PC-9 (cell line): ENCODE measurements around the gene PLAC9. TPM values are rescaled to one million over a fixed set of nuclear protein-coding genes. Genes with fewer than 3 reads are reported as not detected.

Experiments
- BruUV-seq: library from RNA; stranded (reverse); fragments of 400-500 nt; replicated peaks from 2 replicates; lab custom pipeline; 2021; lab: Mats Ljungman, UMichigan
- CTCF ChIA-PET: fragments of 300-600 bp; sonication (Branson Sonifier 250); formaldehyde crosslinking; loops from one replicate; lab custom pipeline; 2022; ENCODE audit warnings: antibody characterized with exemption; lab: Charles Lee
- POLR2A ChIA-PET: fragments of 300-600 bp; sonication (Branson Sonifier 250); formaldehyde crosslinking; loops from one replicate; lab custom pipeline; 2022; ENCODE audit warnings: antibody characterized with exemption; ENCODE audit not compliant: unreplicated experiment; lab: Charles Lee
- DNase-seq, 2 experiments: peaks; one replicate each; pipeline versions ENCODE4 v3.0.0 to v3.0.0-alpha.2; 2015 to 2022; ENCODE audit warnings: mixed read lengths in 1 of 2
- H2AFZ ChIP-seq: fragments of 200-600 bp; sonication (generic); 2 replicates; pipeline ENCODE4 v1.8.1; 2017; ENCODE audit warnings: antibody characterized with exemption
- H3F3A ChIP-seq: fragments of 200-600 bp; sonication (generic); 2 replicates; pipeline ENCODE4 v1.8.1; 2017; ENCODE audit warnings: antibody characterized with exemption, mild to moderate bottlenecking, low read depth; ENCODE audit not compliant: insufficient read depth
- H3K27ac ChIP-seq: fragments of 200-600 bp; sonication (generic); 2 replicates; pipeline ENCODE4 v1.6.1; 2016; ENCODE audit warnings: mixed run types
- H3K27me3 ChIP-seq: fragments of 200-600 bp; sonication (generic); 2 replicates; pipeline ENCODE4 v1.6.1; 2016; ENCODE audit warnings: low read depth, mixed run types; ENCODE audit not compliant: insufficient read depth
- H3K36me3 ChIP-seq: fragments of 200-600 bp; sonication (generic); 2 replicates; pipeline ENCODE4 v1.6.1; 2016; ENCODE audit warnings: low read depth, mixed run types
- H3K4me1 ChIP-seq: fragments of 200-600 bp; sonication (generic); replicated peaks from 2 replicates; pipeline ENCODE4 v1.6.1; 2016; ENCODE audit warnings: mixed run types; ENCODE audit not compliant: insufficient read depth
- H3K4me2 ChIP-seq: fragments of 200-600 bp; sonication (generic); 2 replicates; pipeline ENCODE4 v1.6.1; 2017; ENCODE audit warnings: mixed run types
- H3K4me3 ChIP-seq: fragments of 200-600 bp; sonication (generic); 2 replicates; pipeline ENCODE4 v1.6.1; 2016; ENCODE audit warnings: mixed run types
- H3K79me2 ChIP-seq: fragments of 200-600 bp; sonication (generic); 2 replicates; pipeline ENCODE4 v1.6.1; 2017; ENCODE audit warnings: low read depth, mixed run types
- H3K9me2 ChIP-seq: fragments of 200-600 bp; sonication (generic); 2 replicates; pipeline ENCODE4 v1.8.1; 2017; ENCODE audit warnings: mild to moderate bottlenecking; ENCODE audit not compliant: insufficient read depth
- H3K9me3 ChIP-seq: fragments of 200-600 bp; sonication (generic); 2 replicates; pipeline ENCODE4 v1.8.1; 2016; ENCODE audit warnings: low read depth; ENCODE audit not compliant: insufficient read depth
- H4K20me1 ChIP-seq: fragments of 200-600 bp; sonication (generic); 2 replicates; pipeline ENCODE4 v1.8.1; 2017; ENCODE audit not compliant: insufficient read depth
- EZH2 ChIP-seq: fragments of 200-600 bp; sonication (generic); IDR thresholded peaks from 2 replicates; pipeline ENCODE4 v1.8.0; 2017; ENCODE audit warnings: antibody characterized with exemption, low read depth
- intact Hi-C: fragments of 100-400 bp; cut with micrococcal nuclease; formaldehyde crosslinking; loops from one replicate; pipeline ENCODE4 v1.10.0; 2022; ENCODE audit not compliant: unreplicated experiment
- total RNA-seq: library from RNA; stranded (reverse); gene quantifications from 2 replicates; pipeline ENCODE4 v1.2.3, GENCODE V29; 2021
- TF ChIP-seq, protein P1 (sequence below): fragments of 200-600 bp; sonication (generic); conservative IDR thresholded peaks from 2 replicates; pipeline ENCODE4 v1.6.1; 2017; ENCODE audit warnings: mixed run types, antibody characterized with exemption, mild to moderate bottlenecking, moderate library complexity

The PLAC9 gene
- total RNA-seq, 1 experiment from 2014 or later, result not detected

DNA sequence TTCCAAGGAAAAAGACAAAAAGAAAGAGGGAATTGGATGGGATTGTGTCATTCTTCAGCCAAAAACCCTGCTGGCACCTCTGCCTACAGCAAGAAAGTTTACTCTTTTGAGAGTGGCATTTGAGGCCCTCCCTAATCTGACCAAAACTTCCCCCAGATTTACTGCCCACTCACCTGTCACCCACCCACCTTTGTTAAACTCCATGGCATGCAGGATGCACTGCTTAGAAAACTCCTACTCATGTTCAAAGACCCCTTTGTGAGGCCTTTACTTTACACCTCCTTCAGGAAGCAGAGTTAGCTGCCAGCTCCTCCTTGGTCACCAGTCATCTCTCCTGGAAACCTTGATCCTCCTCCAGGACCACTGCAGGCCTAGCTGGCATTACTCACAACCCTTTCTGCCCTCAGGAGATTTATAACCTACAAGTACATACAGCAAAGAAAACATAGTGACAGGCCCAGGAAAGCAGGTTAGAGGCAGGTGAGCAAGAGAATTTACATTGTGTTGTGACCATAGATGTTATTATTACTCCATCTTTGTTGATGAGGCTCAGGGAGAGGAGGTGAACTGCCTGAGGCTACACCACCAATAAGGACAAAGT, 10.3 kb upstream of the PLAC9 start:
- peak in 1 of 2 experiments; percentile 64 for DNase-seq
- no peak overlapping the region for H2AFZ ChIP-seq
- no TSS peak for BruUV-seq
- intact Hi-C loops, result loop anchor here (10.0 kb wide), 1 partner anchor 207 kb away; no protein-coding TSS in a partner anchor
- POLR2A ChIA-PET, result no interaction called here
- H3K79me2 ChIP-seq, result no peaks in the 10 kb centered on the region
- no peak overlapping the region for H3K27ac ChIP-seq
- H3K9me3 ChIP-seq, result no peaks in the 10 kb centered on the region
- H3K4me3 ChIP-seq, result no peak overlapping the region
- 0 out of 2 replicates have a peak, but pooled peaks cover 5% of the 10 kb centered on the region for H3K4me1 ChIP-seq
- H4K20me1 ChIP-seq, result no peaks in the 10 kb centered on the region
- TF ChIP-seq, protein P1, sequence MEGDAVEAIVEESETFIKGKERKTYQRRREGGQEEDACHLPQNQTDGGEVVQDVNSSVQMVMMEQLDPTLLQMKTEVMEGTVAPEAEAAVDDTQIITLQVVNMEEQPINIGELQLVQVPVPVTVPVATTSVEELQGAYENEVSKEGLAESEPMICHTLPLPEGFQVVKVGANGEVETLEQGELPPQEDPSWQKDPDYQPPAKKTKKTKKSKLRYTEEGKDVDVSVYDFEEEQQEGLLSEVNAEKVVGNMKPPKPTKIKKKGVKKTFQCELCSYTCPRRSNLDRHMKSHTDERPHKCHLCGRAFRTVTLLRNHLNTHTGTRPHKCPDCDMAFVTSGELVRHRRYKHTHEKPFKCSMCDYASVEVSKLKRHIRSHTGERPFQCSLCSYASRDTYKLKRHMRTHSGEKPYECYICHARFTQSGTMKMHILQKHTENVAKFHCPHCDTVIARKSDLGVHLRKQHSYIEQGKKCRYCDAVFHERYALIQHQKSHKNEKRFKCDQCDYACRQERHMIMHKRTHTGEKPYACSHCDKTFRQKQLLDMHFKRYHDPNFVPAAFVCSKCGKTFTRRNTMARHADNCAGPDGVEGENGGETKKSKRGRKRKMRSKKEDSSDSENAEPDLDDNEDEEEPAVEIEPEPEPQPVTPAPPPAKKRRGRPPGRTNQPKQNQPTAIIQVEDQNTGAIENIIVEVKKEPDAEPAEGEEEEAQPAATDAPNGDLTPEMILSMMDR, result no peak
- TF ChIP-seq EZH2, result no peak
- no peak overlapping the region for H3K4me2 ChIP-seq
- H3K27me3 ChIP-seq, result no peaks in the 10 kb centered on the region
- H3K9me2 ChIP-seq, result no peaks in the 10 kb centered on the region
- CTCF ChIA-PET, result no interaction called here
- H3K36me3 ChIP-seq, result no peaks in the 10 kb centered on the region
- H3F3A ChIP-seq, result no peaks in the 10 kb centered on the region

DNA sequence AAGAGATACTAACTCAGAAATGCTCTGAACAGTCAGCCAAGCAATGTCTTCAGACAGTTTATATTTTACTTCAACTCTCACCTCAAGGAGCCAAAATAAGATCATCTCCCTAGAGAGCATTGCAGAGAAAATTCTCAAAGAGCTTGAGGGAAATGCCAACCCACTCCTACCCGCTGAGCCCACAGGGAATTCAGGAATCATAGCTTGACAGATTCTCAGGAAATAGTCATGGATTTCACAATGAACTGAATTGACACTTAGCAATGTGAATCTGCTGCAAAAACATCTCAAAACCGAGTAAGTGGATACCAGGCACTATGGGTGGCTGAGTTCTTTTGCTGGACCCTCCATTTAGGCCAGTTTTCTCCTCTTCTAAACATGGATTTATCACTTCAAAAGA, 9.8 kb upstream of the PLAC9 start:
- ChIA-PET CTCF (interaction anchor here (0.6 kb wide), 1 partner anchor 69 kb away, joined by 3 read pairs; no protein-coding TSS in a partner anchor), POLR2A (no interaction called here)
- no peak for DNase-seq
- H3K36me3 ChIP-seq, result no peaks in the 10 kb centered on the region
- H2AFZ ChIP-seq, result no peak overlapping the region
- no peaks in the 10 kb centered on the region for H3K27me3 ChIP-seq
- no peak for TF ChIP-seq EZH2
- TF ChIP-seq, protein P1, result no peak
- no TSS peak for BruUV-seq
- H3K9me3 ChIP-seq, result no peaks in the 10 kb centered on the region
- H3K9me2 ChIP-seq, result no peaks in the 10 kb centered on the region
- no peaks in the 10 kb centered on the region for H4K20me1 ChIP-seq
- H3K79me2 ChIP-seq, result no peaks in the 10 kb centered on the region
- no peak overlapping the region for H3K27ac ChIP-seq
- H3K4me2 ChIP-seq, result no peak overlapping the region
- intact Hi-C loops, result loop anchor here (10.0 kb wide), 1 partner anchor 208 kb away; no protein-coding TSS in a partner anchor
- no peaks in the 10 kb centered on the region for H3F3A ChIP-seq
- H3K4me1 ChIP-seq, result 0 out of 2 replicates have a peak, but pooled peaks cover 5% of the 10 kb centered on the region
- H3K4me3 ChIP-seq, result no peak overlapping the region

- Histone ChIP-seq H2AFZ (no peak overlapping the region), H3K27me3 (no peaks in the 10 kb centered on the region), H3K4me1 (peaks cover 11% of the 10 kb centered on the region; the same call in 1 of the 2 replicates), H3K79me2 (no peaks in the 10 kb centered on the region), H3K27ac (no peak overlapping the region), H3F3A (no peaks in the 10 kb centered on the region), H4K20me1 (no peaks in the 10 kb centered on the region), H3K4me2 (no peak overlapping the region), H3K36me3 (no peaks in the 10 kb centered on the region), H3K4me3 (no peak overlapping the region), H3K9me2 (no peaks in the 10 kb centered on the region), H3K9me3 (no peaks in the 10 kb centered on the region)
- no peak for DNase-seq
- ChIA-PET POLR2A (no interaction called here), CTCF (no interaction called here)
- BruUV-seq, result no TSS peak
- TF ChIP-seq EZH2, result no peak
- TF ChIP-seq, protein P1, result no peak
- intact Hi-C loops, result loop anchor here (10.0 kb wide), 1 partner anchor 212 kb away; no protein-coding TSS in a partner anchor
These were observed 5.7 kb upstream of the PLAC9 start for GRCh38 chr10:80126876-80127275.
